Epithelial cell of proximal tubule (primary cell): ENCODE data around the gene DUSP22. TPM values are rescaled to one million over a fixed set of nuclear protein-coding genes. Genes with fewer than 3 reads are reported as not detected.

Experiments used
- DNase-seq: peaks from one replicate; pipeline ENCODE4 v3.0.0-alpha.2; 2011; ENCODE audit warnings: low read depth
- H3K4me3 ChIP-seq: 2 replicates; pipeline ENCODE4 v1.5.1; 2011; ENCODE audit warnings: low read depth, mild to moderate bottlenecking, low read length
- total RNA-seq: library from RNA; depleted of rRNA; stranded (reverse); fragments of >200 nt; gene quantifications from 2 replicates; pipeline ENCODE4 v1.2.3, GENCODE V29; 2015
- TF ChIP-seq, protein P1 (sequence below): conservative IDR thresholded peaks from 2 replicates; pipeline ENCODE4 v1.5.1; 2012; ENCODE audit warnings: low read depth, mild to moderate bottlenecking, low read length

Gene DUSP22
- total RNA-seq, 1 donor from 2014 or later: 25.3 TPM

DNA sequence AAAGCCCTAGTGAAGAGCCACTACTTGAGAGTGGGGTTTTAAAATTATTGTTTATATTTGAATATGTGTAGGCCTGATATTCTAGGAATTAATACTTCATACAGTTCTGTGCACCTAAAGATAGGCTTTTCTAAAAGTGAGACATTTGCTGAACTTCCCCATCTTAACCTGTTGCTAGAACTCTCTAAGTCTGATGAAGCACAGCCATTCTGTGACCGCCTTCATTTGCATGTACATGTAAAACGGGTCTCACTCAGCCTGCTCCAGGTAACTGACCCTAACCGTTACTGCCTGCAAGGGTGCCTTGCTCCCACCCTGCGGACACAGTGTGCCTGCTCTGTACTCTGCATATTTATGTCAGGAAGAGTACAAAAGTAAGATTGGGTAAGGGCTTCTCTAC, 54.9 kb downstream of the DUSP22 start:
- DNase-seq: no peak
- H3K4me3 ChIP-seq: no peak overlapping the region
- TF ChIP-seq, protein P1, sequence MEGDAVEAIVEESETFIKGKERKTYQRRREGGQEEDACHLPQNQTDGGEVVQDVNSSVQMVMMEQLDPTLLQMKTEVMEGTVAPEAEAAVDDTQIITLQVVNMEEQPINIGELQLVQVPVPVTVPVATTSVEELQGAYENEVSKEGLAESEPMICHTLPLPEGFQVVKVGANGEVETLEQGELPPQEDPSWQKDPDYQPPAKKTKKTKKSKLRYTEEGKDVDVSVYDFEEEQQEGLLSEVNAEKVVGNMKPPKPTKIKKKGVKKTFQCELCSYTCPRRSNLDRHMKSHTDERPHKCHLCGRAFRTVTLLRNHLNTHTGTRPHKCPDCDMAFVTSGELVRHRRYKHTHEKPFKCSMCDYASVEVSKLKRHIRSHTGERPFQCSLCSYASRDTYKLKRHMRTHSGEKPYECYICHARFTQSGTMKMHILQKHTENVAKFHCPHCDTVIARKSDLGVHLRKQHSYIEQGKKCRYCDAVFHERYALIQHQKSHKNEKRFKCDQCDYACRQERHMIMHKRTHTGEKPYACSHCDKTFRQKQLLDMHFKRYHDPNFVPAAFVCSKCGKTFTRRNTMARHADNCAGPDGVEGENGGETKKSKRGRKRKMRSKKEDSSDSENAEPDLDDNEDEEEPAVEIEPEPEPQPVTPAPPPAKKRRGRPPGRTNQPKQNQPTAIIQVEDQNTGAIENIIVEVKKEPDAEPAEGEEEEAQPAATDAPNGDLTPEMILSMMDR: no peak

DNA sequence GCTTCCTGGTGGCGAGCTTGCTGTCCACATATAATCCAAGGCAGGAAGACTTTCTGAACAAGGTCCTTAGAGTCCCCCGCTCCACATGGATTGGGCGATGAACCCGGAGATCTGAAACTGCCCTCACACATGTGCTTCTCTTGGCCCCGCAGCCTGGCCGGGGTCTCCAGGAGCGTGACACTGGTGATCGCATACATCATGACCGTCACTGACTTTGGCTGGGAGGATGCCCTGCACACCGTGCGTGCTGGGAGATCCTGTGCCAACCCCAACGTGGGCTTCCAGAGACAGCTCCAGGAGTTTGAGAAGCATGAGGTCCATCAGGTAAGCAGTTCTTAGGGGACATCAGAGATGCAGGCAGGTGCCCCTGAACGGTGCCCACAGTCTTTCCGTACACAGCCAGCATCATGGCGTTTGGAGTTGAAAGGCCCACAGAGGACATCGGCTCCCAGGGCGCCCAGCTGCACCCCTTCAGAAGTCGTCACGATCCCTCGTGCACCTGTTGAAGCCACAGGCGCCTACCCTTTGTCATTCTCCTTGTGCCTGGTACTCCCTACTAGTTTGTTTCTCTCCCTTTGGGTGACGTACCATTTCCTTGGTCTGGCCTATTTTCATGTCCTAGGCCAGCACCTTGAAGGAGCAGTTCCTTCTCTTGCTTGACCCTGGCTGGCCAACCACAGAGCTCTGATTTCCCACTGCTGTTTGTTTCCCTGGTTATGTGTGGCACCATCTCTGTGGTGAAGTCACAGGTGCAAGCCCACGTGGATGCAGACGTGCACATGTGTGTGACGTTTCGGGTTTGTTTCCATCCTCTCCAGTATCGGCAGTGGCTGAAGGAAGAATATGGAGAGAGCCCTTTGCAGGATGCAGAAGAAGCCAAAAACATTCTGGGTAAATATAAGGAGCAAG, 55.9 kb downstream of the DUSP22 start:
- DNase-seq: no peak
- H3K4me3 ChIP-seq: no peak overlapping the region
- TF ChIP-seq, protein P1: no peak

DNA sequence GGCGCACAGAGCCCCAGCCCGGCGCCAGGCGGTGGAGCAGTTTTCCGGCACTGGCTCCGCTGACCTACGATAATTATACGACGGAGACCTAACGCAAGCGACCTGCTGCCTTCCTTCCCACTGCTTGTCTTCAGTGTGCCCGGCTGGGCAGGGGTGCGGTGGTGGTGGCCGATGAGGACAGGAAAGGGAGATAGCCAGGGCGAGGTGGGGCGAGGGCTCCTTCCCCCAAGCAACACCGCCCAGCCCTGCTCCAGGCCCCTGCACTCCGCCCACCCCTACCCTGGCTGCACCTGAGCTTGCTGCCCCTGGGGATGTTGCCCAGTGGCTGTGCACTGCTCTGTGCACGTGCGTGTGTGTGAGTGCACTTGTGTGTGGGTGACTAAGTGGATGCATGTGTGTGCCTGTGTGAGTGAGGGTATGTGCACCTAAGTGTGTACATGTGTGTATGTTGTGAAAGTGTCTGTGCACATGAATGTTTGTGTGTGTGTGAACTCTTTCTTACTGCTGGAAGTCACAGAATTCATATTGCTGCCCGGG, 56.6 kb downstream of the DUSP22 start:
- TF ChIP-seq, protein P1: no peak
- no peak overlapping the region for H3K4me3 ChIP-seq
- no peak for DNase-seq

DNA sequence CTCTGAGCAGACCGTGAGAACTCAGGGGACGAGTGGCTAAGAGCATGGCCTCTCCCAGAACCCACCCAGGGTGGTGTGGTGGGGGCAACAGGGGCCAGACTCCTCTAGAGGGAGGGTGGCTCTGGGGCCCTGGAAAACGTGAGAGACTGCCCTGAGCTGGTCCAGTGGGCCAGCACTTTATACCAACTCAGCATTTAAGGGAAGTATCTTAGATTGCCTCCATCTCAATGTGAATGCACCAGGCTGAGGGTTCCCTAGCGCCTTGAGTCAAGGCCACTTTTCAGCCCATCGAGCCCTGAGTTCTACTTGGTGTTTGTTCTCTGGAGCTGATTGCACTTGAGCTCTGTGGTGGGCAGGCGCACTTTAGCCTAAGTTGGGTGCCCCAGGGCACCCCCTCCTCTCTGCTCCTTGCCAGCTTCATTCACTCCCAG, 57.2 kb downstream of the DUSP22 start:
- TF ChIP-seq, protein P1: no peak
- no peak for DNase-seq
- no peak overlapping the region for H3K4me3 ChIP-seq

DNA sequence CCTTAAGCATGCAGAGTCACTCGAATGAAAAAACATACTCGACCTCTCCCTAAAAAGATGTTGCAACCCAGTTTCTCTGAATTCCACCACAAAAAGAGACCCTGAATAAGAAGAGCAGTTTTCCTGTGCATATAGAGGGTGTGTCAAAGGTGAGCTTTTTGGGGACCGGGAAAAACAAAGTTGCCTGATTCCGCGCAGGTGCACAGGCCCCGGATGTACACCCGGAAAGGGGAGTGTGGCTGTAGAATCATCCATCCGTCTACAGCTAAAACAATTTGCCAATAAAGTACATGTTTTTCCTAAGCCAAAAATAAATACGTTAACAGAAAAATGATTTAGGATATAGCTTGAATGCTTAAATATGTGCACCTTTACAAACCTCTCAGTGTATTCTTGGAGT, 58.1 kb downstream of the DUSP22 start:
- DNase-seq: no peak
- TF ChIP-seq, protein P1: no peak
- H3K4me3 ChIP-seq: no peak overlapping the region

DNA sequence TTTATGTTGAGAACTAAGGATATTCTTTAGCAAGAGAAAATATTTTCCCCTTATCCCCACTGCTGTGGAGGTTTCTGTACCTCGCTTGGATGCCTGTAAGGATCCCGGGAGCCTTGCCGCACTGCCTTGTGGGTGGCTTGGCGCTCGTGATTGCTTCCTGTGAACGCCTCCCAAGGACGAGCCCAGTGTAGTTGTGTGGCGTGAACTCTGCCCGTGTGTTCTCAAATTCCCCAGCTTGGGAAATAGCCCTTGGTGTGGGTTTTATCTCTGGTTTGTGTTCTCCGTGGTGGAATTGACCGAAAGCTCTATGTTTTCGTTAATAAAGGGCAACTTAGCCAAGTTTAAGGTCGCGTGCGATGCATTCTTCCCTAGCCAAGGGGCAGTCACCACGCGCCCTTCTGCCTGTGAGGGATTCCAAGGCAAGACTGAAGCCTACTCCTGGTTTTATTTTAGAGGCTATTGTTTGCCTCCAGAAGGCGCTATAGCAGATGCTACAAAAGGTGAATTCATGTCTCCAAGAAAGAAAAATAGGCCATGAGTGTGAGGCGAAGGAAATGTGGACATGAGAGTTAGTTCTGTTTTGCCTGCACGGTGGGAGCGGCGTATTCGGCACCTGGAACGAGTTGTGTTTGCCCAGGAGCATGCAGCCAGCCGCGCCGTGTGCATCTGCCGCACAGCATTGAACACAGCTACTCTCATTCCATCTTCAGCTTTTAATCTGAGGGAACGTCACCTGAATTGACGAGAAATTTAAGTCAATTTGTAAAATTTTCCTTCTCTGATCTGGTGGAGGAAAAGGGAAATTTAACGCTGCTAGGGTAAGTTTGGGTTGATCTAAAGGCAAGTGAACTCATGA, 59.0 kb downstream of the DUSP22 start:
- DNase-seq: no peak
- H3K4me3 ChIP-seq: no peak overlapping the region
- TF ChIP-seq, protein P1: no peak
